K562 (cell line): ENCODE measurements around the gene NFATC2. TPM values are rescaled to one million over a fixed set of nuclear protein-coding genes. Genes with fewer than 3 reads are reported as not detected.

Experiments
- CBX8 ChIP-seq: fragments of 200-600 bp; sonication (generic); IDR thresholded peaks from 2 replicates; pipeline ENCODE4 v1.6.1; 2012; ENCODE audit warnings: borderline replicate concordance, mixed run types, low read depth, mild to moderate bottlenecking, moderate library complexity, mixed read lengths, low read length, control low read depth, inconsistent platforms; ENCODE audit not compliant: poor library complexity, severe bottlenecking; ENCODE audit errors: extremely low read depth
- CHD1 ChIP-seq: fragments of 200-600 bp; sonication (generic); IDR thresholded peaks from one replicate; pipeline ENCODE4 v1.6.1; 2012; ENCODE audit warnings: mild to moderate bottlenecking, moderate library complexity, low read length, inconsistent platforms
- DPF2 ChIP-seq: fragments of 450-650 bp; IDR thresholded peaks from 2 replicates; pipeline ENCODE4 v1.6.1; 2016
- EP300 ChIP-seq: IDR thresholded peaks from 2 replicates; pipeline ENCODE4 v1.6.1; 2012; ENCODE audit warnings: low read length, improper control_type of control experiment
- FOXP1 ChIP-seq: sonication (generic); formaldehyde crosslinking; IDR thresholded peaks from 2 replicates; pipeline ENCODE4 v1.8.0; 2022; ENCODE audit warnings: mild to moderate bottlenecking, missing genetic modification reagents
- HDAC2 ChIP-seq: fragments of 450-650 bp; IDR thresholded peaks from 2 replicates; pipeline ENCODE4 v1.6.1; 2016; ENCODE audit warnings: mild to moderate bottlenecking
- JUND ChIP-seq, 2 experiments: IDR thresholded peaks; 2 replicates in 1 of 2; 3 replicates in 1 of 2; pipeline ENCODE4 v1.6.1; 2011; ENCODE audit warnings: borderline replicate concordance in 2 of 2, low read depth in 2 of 2, low read length in 2 of 2, improper control_type of control experiment in 1 of 2, missing biosample characterization in 1 of 2, missing genetic modification characterization in 1 of 2, missing genetic modification reagents in 1 of 2
- PRMT5 ChIP-seq: sonication (generic); formaldehyde crosslinking; IDR thresholded peaks from 2 replicates; pipeline ENCODE4 v1.5.0; 2020; ENCODE audit warnings: missing genetic modification reagents
- RBM14 ChIP-seq: fragments of 200-400 bp; formaldehyde crosslinking; IDR thresholded peaks from 2 replicates; pipeline ENCODE4 v1.6.1; 2018; ENCODE audit warnings: low read depth, mild to moderate bottlenecking, low read length, moderate library complexity, borderline replicate concordance; ENCODE audit not compliant: insufficient read depth
- polyA plus RNA-seq, 8 experiments: library from polyadenylated mRNA; depleted of rRNA in 4 of 8; stranded (reverse) in 5 of 8; unstranded in 3 of 8; fragments of >200 nt; fragmentation: Nextera tagmentation in 2 of 8; fragmentation: Illumina TruSeq in 1 of 8; extraction: Ambion mirVana in 2 of 8; extraction: Trizol in 1 of 8; gene quantifications; 2 replicates each; pipeline versions ENCODE4 v1.2.1 to v1.2.3, GENCODE V29; 2011 to 2014; ENCODE audit warnings: inconsistent platforms in 1 of 8, missing spikeins in 1 of 8
- total RNA-seq, 7 experiments: library from RNA; depleted of rRNA in 6 of 7; stranded (reverse); fragments of >200 nt in 6 of 7; fragmentation: Illumina TruSeq in 2 of 7; extraction: Trizol in 2 of 7; gene quantifications; 2 replicates each; pipeline versions ENCODE4 v1.2.1 to v1.2.3, GENCODE V29; 2011 to 2021; ENCODE audit warnings: low replicate concordance in 1 of 7
- TF ChIP-seq, protein P1 (sequence below): fragments of 250-450 bp; sonication (Bioruptor Pico); IDR thresholded peaks from 2 replicates; pipeline ENCODE4 v1.4.0; 2020; ENCODE audit warnings: mild to moderate bottlenecking, moderate library complexity, borderline replicate concordance
- TF ChIP-seq, protein P2 (sequence below): fragments of 250-450 bp; sonication (Bioruptor Pico); IDR thresholded peaks from 2 replicates; pipeline ENCODE4 v1.5.0; 2020; ENCODE audit warnings: mild to moderate bottlenecking, borderline replicate concordance
- TF ChIP-seq, protein P3 (sequence below): fragments of 450-650 bp; formaldehyde crosslinking; IDR thresholded peaks from 2 replicates; pipeline ENCODE4 v1.4.0; 2022; ENCODE audit warnings: mild to moderate bottlenecking, moderate library complexity
- TF ChIP-seq, protein P4 (sequence below): sonication (generic); formaldehyde crosslinking; IDR thresholded peaks from 2 replicates; pipeline ENCODE4 v1.8.1; 2023; ENCODE audit warnings: missing genetic modification reagents, mild to moderate bottlenecking, borderline replicate concordance

NFATC2 gene
- total and polyA plus RNA-seq, 9 of the 15 experiments (the other 6 are each of a cell fraction or from before 2014, with no cell fraction given): 1.9 to 11.2 (median 3.0) TPM

DNA sequence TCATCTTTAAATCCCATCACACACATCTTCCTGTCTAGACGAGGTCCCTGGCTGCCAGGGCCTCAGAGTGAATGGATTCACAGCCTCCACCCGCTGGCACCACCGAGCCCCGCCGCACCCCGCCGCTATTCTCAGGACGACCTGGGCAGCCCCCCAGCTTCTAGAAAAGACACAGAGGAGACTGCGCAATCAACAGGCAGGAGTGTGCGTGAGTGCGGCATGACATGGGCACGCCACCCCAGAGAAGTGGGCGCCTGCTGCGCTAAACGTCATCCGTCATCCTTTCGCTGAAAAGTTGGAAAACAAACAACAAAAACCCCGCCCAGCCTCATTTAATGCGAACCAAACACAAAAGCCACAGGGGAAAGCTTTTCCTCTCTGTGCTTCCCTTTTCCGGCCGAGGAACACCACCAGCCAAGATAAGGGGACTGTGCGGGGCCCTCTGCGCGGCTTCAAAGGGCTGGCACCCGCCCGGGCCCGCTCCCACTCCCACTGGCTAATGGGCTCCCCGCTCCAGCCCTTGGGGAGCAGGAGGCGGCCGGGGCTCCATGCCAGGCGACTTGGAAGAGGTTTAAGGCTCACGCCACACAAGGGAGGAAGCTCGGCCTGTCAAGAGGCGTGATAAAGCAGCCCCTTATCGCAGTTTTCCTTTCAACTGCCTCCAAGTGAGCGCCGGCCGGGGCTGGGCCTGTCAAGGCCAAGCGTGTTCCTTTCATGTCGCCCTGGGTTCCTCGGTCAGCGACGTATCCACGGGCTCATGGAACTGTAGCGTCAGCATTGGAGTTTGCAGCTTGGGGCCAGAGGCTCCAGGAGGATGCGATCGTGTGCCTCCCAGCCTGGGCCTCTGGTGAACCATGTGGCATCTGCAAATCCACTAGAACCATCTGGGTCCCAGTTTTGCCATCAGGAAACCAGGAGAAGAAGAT lies 50.1 kb downstream of the NFATC2 start (continued):
- TF ChIP-seq, protein P1, sequence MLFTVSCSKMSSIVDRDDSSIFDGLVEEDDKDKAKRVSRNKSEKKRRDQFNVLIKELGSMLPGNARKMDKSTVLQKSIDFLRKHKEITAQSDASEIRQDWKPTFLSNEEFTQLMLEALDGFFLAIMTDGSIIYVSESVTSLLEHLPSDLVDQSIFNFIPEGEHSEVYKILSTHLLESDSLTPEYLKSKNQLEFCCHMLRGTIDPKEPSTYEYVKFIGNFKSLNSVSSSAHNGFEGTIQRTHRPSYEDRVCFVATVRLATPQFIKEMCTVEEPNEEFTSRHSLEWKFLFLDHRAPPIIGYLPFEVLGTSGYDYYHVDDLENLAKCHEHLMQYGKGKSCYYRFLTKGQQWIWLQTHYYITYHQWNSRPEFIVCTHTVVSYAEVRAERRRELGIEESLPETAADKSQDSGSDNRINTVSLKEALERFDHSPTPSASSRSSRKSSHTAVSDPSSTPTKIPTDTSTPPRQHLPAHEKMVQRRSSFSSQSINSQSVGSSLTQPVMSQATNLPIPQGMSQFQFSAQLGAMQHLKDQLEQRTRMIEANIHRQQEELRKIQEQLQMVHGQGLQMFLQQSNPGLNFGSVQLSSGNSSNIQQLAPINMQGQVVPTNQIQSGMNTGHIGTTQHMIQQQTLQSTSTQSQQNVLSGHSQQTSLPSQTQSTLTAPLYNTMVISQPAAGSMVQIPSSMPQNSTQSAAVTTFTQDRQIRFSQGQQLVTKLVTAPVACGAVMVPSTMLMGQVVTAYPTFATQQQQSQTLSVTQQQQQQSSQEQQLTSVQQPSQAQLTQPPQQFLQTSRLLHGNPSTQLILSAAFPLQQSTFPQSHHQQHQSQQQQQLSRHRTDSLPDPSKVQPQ (CRISPR knock-in tag): no peak
- TF ChIP-seq CBX8 (no peak), HDAC2 (0 out of 2 replicates have a peak, but pooled peaks have one; percentile 66), CHD1 (no peak), EP300 (peak; percentile 80), JUND (IDR thresholded peaks at IDR 0.05; ENCODE audit: borderline replicate concordance, low read depth, low read length) (peak; percentile 56), JUND (tag; IDR thresholded peaks at IDR 0.05; ENCODE audit: borderline replicate concordance, low read depth, low read length) (peak; percentile 48; the same call in 1 of the 3 replicates), DPF2 (peak; percentile 79), RBM14 (no peak), FOXP1 (CRISPR knock-in tag) (no peak; the same call in 1 of the 2 replicates), PRMT5 (CRISPR knock-in tag) (no peak)
- TF ChIP-seq, protein P2, sequence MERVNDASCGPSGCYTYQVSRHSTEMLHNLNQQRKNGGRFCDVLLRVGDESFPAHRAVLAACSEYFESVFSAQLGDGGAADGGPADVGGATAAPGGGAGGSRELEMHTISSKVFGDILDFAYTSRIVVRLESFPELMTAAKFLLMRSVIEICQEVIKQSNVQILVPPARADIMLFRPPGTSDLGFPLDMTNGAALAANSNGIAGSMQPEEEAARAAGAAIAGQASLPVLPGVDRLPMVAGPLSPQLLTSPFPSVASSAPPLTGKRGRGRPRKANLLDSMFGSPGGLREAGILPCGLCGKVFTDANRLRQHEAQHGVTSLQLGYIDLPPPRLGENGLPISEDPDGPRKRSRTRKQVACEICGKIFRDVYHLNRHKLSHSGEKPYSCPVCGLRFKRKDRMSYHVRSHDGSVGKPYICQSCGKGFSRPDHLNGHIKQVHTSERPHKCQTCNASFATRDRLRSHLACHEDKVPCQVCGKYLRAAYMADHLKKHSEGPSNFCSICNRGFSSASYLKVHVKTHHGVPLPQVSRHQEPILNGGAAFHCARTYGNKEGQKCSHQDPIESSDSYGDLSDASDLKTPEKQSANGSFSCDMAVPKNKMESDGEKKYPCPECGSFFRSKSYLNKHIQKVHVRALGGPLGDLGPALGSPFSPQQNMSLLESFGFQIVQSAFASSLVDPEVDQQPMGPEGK (CRISPR knock-in tag): no peak
- TF ChIP-seq, protein P3, sequence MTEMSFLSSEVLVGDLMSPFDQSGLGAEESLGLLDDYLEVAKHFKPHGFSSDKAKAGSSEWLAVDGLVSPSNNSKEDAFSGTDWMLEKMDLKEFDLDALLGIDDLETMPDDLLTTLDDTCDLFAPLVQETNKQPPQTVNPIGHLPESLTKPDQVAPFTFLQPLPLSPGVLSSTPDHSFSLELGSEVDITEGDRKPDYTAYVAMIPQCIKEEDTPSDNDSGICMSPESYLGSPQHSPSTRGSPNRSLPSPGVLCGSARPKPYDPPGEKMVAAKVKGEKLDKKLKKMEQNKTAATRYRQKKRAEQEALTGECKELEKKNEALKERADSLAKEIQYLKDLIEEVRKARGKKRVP: no peak
- TF ChIP-seq, protein P4, sequence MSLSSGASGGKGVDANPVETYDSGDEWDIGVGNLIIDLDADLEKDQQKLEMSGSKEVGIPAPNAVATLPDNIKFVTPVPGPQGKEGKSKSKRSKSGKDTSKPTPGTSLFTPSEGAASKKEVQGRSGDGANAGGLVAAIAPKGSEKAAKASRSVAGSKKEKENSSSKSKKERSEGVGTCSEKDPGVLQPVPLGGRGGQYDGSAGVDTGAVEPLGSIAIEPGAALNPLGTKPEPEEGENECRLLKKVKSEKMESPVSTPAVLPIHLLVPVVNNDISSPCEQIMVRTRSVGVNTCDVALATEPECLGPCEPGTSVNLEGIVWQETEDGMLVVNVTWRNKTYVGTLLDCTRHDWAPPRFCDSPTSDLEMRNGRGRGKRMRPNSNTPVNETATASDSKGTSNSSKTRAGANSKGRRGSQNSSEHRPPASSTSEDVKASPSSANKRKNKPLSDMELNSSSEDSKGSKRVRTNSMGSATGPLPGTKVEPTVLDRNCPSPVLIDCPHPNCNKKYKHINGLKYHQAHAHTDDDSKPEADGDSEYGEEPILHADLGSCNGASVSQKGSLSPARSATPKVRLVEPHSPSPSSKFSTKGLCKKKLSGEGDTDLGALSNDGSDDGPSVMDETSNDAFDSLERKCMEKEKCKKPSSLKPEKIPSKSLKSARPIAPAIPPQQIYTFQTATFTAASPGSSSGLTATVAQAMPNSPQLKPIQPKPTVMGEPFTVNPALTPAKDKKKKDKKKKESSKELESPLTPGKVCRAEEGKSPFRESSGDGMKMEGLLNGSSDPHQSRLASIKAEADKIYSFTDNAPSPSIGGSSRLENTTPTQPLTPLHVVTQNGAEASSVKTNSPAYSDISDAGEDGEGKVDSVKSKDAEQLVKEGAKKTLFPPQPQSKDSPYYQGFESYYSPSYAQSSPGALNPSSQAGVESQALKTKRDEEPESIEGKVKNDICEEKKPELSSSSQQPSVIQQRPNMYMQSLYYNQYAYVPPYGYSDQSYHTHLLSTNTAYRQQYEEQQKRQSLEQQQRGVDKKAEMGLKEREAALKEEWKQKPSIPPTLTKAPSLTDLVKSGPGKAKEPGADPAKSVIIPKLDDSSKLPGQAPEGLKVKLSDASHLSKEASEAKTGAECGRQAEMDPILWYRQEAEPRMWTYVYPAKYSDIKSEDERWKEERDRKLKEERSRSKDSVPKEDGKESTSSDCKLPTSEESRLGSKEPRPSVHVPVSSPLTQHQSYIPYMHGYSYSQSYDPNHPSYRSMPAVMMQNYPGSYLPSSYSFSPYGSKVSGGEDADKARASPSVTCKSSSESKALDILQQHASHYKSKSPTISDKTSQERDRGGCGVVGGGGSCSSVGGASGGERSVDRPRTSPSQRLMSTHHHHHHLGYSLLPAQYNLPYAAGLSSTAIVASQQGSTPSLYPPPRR (CRISPR knock-in tag): no peak
